GM12892 (cell line): ENCODE measurements around the gene PDE3A.

Source experiments
- POLR2A ChIP-seq: IDR thresholded peaks from 2 replicates; pipeline ENCODE4 v1.6.1; 2011; ENCODE audit warnings: low read depth, low read length, control low read depth
- POLR2AphosphoS5 ChIP-seq: IDR thresholded peaks from 2 replicates; pipeline ENCODE4 v1.6.1; 2011; ENCODE audit warnings: low read depth, low read length, control low read depth
- TAF1 ChIP-seq: IDR thresholded peaks from 2 replicates; pipeline ENCODE4 v1.6.1; 2011; ENCODE audit warnings: low read depth, mild to moderate bottlenecking, control low read depth, low read length, borderline replicate concordance

GRCh38 chr12:20560935-20561334 is 192.6 kb downstream of the PDE3A start:
- TF ChIP-seq POLR2AphosphoS5 (no peak), POLR2A (no peak), TAF1 (no peak)
